RWPE1 (cell line): ENCODE data around the gene LMO4.

Experiments used
- CTCF ChIA-PET: fragments of 350-600 bp; sonication (Branson Sonifier 250); formaldehyde crosslinking; extraction: SDS; loops from one replicate; lab custom pipeline; 2021; lab: Yijun Ruan, JAX
- POLR2A ChIA-PET: fragments of 400-600 bp; formaldehyde crosslinking; extraction: SDS; loops from one replicate; lab custom pipeline; 2020; ENCODE audit warnings: antibody characterized with exemption; ENCODE audit not compliant: low non-redundant PET; lab: Yijun Ruan, JAX
- DNase-seq: peaks from one replicate; pipeline ENCODE4 v3.0.0; 2012; ENCODE audit warnings: low spot score
- H3K27ac ChIP-seq: fragments of 450-650 bp; 2 replicates; pipeline ENCODE4 v1.5.1; 2017
- TF ChIP-seq, protein P1 (sequence below): fragments of 450-650 bp; conservative IDR thresholded peaks from 2 replicates; pipeline ENCODE4 v1.5.1; 2017; ENCODE audit warnings: low read depth, mild to moderate bottlenecking

Gene LMO4

GRCh38 chr1:87349036-87349435, 20.4 kb downstream of the LMO4 start:
- DNase-seq: no peak
- no peak overlapping the region for H3K27ac ChIP-seq
- ChIA-PET POLR2A (no interaction called here), CTCF (interaction anchor here (0.8 kb wide), 1 partner anchor 23 kb away, joined by 4 read pairs; no protein-coding TSS in a partner anchor)
- TF ChIP-seq, protein P1, sequence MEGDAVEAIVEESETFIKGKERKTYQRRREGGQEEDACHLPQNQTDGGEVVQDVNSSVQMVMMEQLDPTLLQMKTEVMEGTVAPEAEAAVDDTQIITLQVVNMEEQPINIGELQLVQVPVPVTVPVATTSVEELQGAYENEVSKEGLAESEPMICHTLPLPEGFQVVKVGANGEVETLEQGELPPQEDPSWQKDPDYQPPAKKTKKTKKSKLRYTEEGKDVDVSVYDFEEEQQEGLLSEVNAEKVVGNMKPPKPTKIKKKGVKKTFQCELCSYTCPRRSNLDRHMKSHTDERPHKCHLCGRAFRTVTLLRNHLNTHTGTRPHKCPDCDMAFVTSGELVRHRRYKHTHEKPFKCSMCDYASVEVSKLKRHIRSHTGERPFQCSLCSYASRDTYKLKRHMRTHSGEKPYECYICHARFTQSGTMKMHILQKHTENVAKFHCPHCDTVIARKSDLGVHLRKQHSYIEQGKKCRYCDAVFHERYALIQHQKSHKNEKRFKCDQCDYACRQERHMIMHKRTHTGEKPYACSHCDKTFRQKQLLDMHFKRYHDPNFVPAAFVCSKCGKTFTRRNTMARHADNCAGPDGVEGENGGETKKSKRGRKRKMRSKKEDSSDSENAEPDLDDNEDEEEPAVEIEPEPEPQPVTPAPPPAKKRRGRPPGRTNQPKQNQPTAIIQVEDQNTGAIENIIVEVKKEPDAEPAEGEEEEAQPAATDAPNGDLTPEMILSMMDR: no peak

GRCh38 chr1:87355894-87356293, 27.2 kb downstream of the LMO4 start:
- ChIA-PET POLR2A (no interaction called here), CTCF (no interaction called here)
- TF ChIP-seq, protein P1: no peak
- no peak overlapping the region for H3K27ac ChIP-seq
- no peak for DNase-seq

DNA sequence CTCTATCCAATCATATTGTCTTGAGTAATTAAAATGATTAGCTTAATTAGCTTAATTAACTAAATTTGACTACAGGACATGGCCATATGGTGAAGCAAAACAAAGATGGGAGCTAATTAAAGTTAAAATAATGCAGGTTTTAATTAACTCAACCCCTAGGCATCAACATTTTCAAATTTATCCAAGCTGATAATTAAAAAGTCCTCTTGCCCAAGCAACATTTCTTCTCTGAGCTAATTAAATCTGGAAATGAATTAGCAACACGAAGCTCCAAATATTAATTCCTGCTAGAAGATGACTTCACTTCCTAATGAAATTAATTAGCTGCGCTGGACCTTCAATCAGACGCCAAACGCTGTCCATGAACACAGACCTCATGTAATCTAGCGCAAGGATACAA, 27.9 kb downstream of the LMO4 start:
- TF ChIP-seq, protein P1: no peak
- ChIA-PET POLR2A (no interaction called here), CTCF (no interaction called here)
- no peak overlapping the region for H3K27ac ChIP-seq
- DNase-seq: no peak

DNA sequence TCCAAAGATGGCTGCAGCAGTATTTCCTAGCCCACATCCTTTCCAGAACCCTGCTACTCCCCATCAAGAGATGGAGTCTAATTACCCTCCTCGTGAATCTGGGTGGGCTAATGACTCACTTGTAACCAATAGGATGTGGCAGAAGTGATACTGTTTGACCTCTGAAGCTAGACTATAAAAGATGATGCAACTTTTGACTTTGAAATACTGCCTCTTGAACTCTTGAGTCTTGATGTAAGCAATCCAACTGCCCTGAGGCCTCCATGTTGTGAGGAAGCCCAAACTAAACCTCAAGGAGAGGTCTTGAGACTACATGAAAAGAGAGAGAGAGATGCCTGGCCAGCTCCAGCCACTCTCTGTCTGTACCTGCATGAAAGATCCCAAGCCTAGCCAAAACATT, 29.5 kb downstream of the LMO4 start:
- TF ChIP-seq, protein P1: no peak
- DNase-seq: no peak
- H3K27ac ChIP-seq: no peak overlapping the region
- POLR2A ChIA-PET: no interaction called here
- CTCF ChIA-PET: no interaction called here

DNA sequence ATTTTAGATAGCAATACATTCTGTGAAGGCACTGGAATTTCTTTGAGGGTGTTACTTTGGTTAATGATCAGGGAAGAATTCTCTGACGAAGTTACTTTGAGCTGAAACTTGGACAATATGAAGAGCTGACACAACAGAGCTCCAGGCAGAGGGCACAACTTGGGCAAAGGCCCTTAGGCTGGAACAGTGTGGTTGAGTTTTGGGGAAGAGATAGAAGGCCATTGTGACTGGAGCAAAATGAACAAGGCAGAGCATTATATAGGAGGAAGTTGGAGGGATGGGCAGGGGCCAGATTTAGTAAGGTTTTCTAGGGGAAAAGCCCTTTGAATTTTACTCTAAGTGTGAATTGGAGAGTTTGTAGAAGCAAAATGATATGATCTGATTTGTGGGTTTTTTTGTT, 30.9 kb downstream of the LMO4 start:
- no peak for DNase-seq
- TF ChIP-seq, protein P1: no peak
- ChIA-PET POLR2A (no interaction called here), CTCF (no interaction called here)
- H3K27ac ChIP-seq: no peak overlapping the region

- no peak for DNase-seq
- POLR2A ChIA-PET: interaction anchor here (0.6 kb wide), 1 partner anchor 19 kb away, joined by 6 read pairs; no protein-coding TSS in a partner anchor
- CTCF ChIA-PET: no interaction called here
- H3K27ac ChIP-seq: no peak overlapping the region
- TF ChIP-seq, protein P1: no peak
Measured at GRCh38 chr1:87362063-87362833, 33.6 kb downstream of the LMO4 start.
